GM12892 (cell line): ENCODE measurements around the gene OR56A1. TPM values are rescaled to one million over a fixed set of nuclear protein-coding genes. Genes with fewer than 3 reads are reported as not detected.
A peak's percentile ranks its signal among the peaks of the same experiment; 100 is the strongest.
"Not testable (repeated sequence)": the region's sequence is repeated elsewhere in the genome, so short reads cannot be mapped to it uniquely, and the experiment has no call there.

Source experiments
- DNase-seq: peaks from one replicate; pipeline ENCODE4 v3.0.0; 2011; ENCODE audit not compliant: insufficient read length
- FAIRE-seq: peaks from 2 replicates; lab custom pipeline; 2011; peaks lifted over from hg19 to GRCh38; lab: Jason Lieb, UNC
- POLR2A ChIP-seq: IDR thresholded peaks from 2 replicates; pipeline ENCODE4 v1.6.1; 2011; ENCODE audit warnings: low read depth, low read length, control low read depth
- POLR2AphosphoS5 ChIP-seq: IDR thresholded peaks from 2 replicates; pipeline ENCODE4 v1.6.1; 2011; ENCODE audit warnings: low read depth, low read length, control low read depth
- TAF1 ChIP-seq: IDR thresholded peaks from 2 replicates; pipeline ENCODE4 v1.6.1; 2011; ENCODE audit warnings: low read depth, mild to moderate bottlenecking, control low read depth, low read length, borderline replicate concordance
- polyA plus RNA-seq: library from polyadenylated mRNA; unstranded; fragments of >200 nt; gene quantifications from one replicate; pipeline ENCODE4 v1.2.1, GENCODE V29; 2012; ENCODE audit warnings: missing spikeins, inconsistent platforms; ENCODE audit not compliant: missing spikeins

Gene OR56A1
- polyA plus RNA-seq: not detected

GRCh38 chr11:6030708-6031405 is at the start of gene OR56A1:
Gene OR56A1 (minus strand): TSS chr11:6030758. CDS start chr11:6027692, 3,066 bp downstream.
- TF ChIP-seq POLR2AphosphoS5 (no peak), POLR2A (no peak), TAF1 (no peak)
- no peak for FAIRE-seq
- DNase-seq: no peak

GRCh38 chr11:6079463-6079862 is 48.9 kb upstream of the OR56A1 start:
- no peak for DNase-seq
- FAIRE-seq: no peak
- no peak for TF ChIP-seq TAF1
- no peak for TF ChIP-seq POLR2AphosphoS5
- no peak for TF ChIP-seq POLR2A

GRCh38 chr11:6077723-6078122 is 47.2 kb upstream of the OR56A1 start:
- DNase-seq (no peak), FAIRE-seq (no peak)
- no peak for TF ChIP-seq TAF1
- no peak for TF ChIP-seq POLR2AphosphoS5
- TF ChIP-seq POLR2A: no peak

GRCh38 chr11:6076443-6076842 is 45.9 kb upstream of the OR56A1 start:
- DNase-seq, FAIRE-seq: not testable (repeated sequence)

- FAIRE-seq (no peak), DNase-seq (no peak)
- TF ChIP-seq POLR2A (no peak), TAF1 (no peak), POLR2AphosphoS5 (no peak)
Observed at GRCh38 chr11:6067502-6067901, 36.9 kb upstream of the OR56A1 start.

- DNase-seq (no peak), FAIRE-seq (peak; percentile 85)
- no peak for TF ChIP-seq POLR2A
Observed at GRCh38 chr11:6062691-6063358, 32.3 kb upstream of the OR56A1 start.

- DNase-seq (no peak), FAIRE-seq (no peak)
- TF ChIP-seq POLR2A (no peak), POLR2AphosphoS5 (no peak), TAF1 (no peak)
Observed at GRCh38 chr11:6061475-6061874, 30.9 kb upstream of the OR56A1 start.

GRCh38 chr11:6057452-6057851 is 26.9 kb upstream of the OR56A1 start:
- FAIRE-seq (peak; percentile 14), DNase-seq (no peak)
- TF ChIP-seq TAF1 (no peak), POLR2AphosphoS5 (no peak), POLR2A (no peak)

- FAIRE-seq: no peak
- DNase-seq: no peak
- no peak for TF ChIP-seq POLR2AphosphoS5
- TF ChIP-seq POLR2A: no peak
- no peak for TF ChIP-seq TAF1
Observed at GRCh38 chr11:6055569-6055968, 25.0 kb upstream of the OR56A1 start.

- TF ChIP-seq POLR2A (no peak), POLR2AphosphoS5 (no peak), TAF1 (no peak)
- no peak for FAIRE-seq
- no peak for DNase-seq
Observed at GRCh38 chr11:6052374-6052773, 21.8 kb upstream of the OR56A1 start.

GRCh38 chr11:6040874-6041273 is 10.3 kb upstream of the OR56A1 start:
- TF ChIP-seq POLR2AphosphoS5 (no peak), TAF1 (no peak), POLR2A (no peak)
- no peak for FAIRE-seq
- no peak for DNase-seq

GRCh38 chr11:6027501-6027900 is 3.1 kb downstream of the OR56A1 start:
- FAIRE-seq (no peak), DNase-seq (no peak)
- TF ChIP-seq TAF1: no peak
- TF ChIP-seq POLR2AphosphoS5: no peak
- TF ChIP-seq POLR2A: no peak
